KOPT-K1 (cell line): ENCODE measurements around the gene RALGAPA2.

Experiments used
- H3K27ac ChIP-seq: fragments of 200-600 bp; sonication (generic); 2 replicates; pipeline ENCODE4 v1.5.1; 2016; ENCODE audit warnings: antibody characterized with exemption, mild to moderate bottlenecking, low read depth, low read length; ENCODE audit not compliant: poor library complexity, severe bottlenecking
- H3K36me3 ChIP-seq: fragments of 200-600 bp; sonication (generic); 2 replicates; pipeline ENCODE4 v1.5.1; 2017; ENCODE audit warnings: antibody characterized with exemption, mild to moderate bottlenecking, low read length, moderate library complexity; ENCODE audit not compliant: insufficient read depth
- H3K9me3 ChIP-seq: fragments of 200-600 bp; sonication (generic); 2 replicates; pipeline ENCODE4 v1.5.1; 2017; ENCODE audit warnings: antibody characterized with exemption, low read length, mild to moderate bottlenecking; ENCODE audit not compliant: insufficient read depth, poor library complexity, severe bottlenecking

The RALGAPA2 gene

GRCh38 chr20:20465252-20465651 is 247.2 kb downstream of the RALGAPA2 start:
- H3K9me3 ChIP-seq: no peaks in the 10 kb centered on the region
- H3K27ac ChIP-seq: no peak overlapping the region
- no peaks in the 10 kb centered on the region for H3K36me3 ChIP-seq

GRCh38 chr20:20463933-20464374 is 248.5 kb downstream of the RALGAPA2 start:
- Histone ChIP-seq H3K36me3 (no peaks in the 10 kb centered on the region), H3K9me3 (no peaks in the 10 kb centered on the region), H3K27ac (no peak overlapping the region)

- Histone ChIP-seq H3K36me3 (no peaks in the 10 kb centered on the region), H3K27ac (no peak overlapping the region), H3K9me3 (no peaks in the 10 kb centered on the region)
Measured at GRCh38 chr20:20462185-20462584, 250.3 kb downstream of the RALGAPA2 start.

- Histone ChIP-seq H3K36me3 (no peaks in the 10 kb centered on the region), H3K9me3 (no peaks in the 10 kb centered on the region), H3K27ac (no peak overlapping the region)
Measured at GRCh38 chr20:20461551-20461950, 250.9 kb downstream of the RALGAPA2 start.

GRCh38 chr20:20459726-20460125 is 252.7 kb downstream of the RALGAPA2 start:
- Histone ChIP-seq H3K36me3 (no peaks in the 10 kb centered on the region), H3K27ac (no peak overlapping the region), H3K9me3 (no peaks in the 10 kb centered on the region)

- Histone ChIP-seq H3K27ac (no peak overlapping the region), H3K9me3 (no peaks in the 10 kb centered on the region), H3K36me3 (no peaks in the 10 kb centered on the region)
Measured at GRCh38 chr20:20457392-20458126, 254.9 kb downstream of the RALGAPA2 start.

GRCh38 chr20:20456741-20457140 is 255.7 kb downstream of the RALGAPA2 start:
- H3K9me3 ChIP-seq: no peaks in the 10 kb centered on the region
- H3K27ac ChIP-seq: no peak overlapping the region
- no peaks in the 10 kb centered on the region for H3K36me3 ChIP-seq

GRCh38 chr20:20455926-20456325 is 256.5 kb downstream of the RALGAPA2 start:
- Histone ChIP-seq H3K27ac (no peak overlapping the region), H3K9me3 (no peaks in the 10 kb centered on the region), H3K36me3 (no peaks in the 10 kb centered on the region)

- Histone ChIP-seq H3K36me3 (no peaks in the 10 kb centered on the region), H3K27ac (no peak overlapping the region), H3K9me3 (no peaks in the 10 kb centered on the region)
Measured at GRCh38 chr20:20454850-20455627, 257.4 kb downstream of the RALGAPA2 start.

- no peak overlapping the region for H3K27ac ChIP-seq
- no peaks in the 10 kb centered on the region for H3K9me3 ChIP-seq
Measured at GRCh38 chr20:20454367-20454766, 258.1 kb downstream of the RALGAPA2 start.

GRCh38 chr20:20452254-20452676 is 260.2 kb downstream of the RALGAPA2 start:
- no peaks in the 10 kb centered on the region for H3K36me3 ChIP-seq
- H3K27ac ChIP-seq: no peak overlapping the region
- no peaks in the 10 kb centered on the region for H3K9me3 ChIP-seq

More at GRCh38 chr20:20454367-20454766, 258.1 kb downstream of the RALGAPA2 start:
- no peaks in the 10 kb centered on the region for H3K36me3 ChIP-seq

- Histone ChIP-seq H3K36me3 (no peaks in the 10 kb centered on the region), H3K27ac (no peak overlapping the region), H3K9me3 (no peaks in the 10 kb centered on the region)
Measured at GRCh38 chr20:20450521-20450920, 261.9 kb downstream of the RALGAPA2 start.

GRCh38 chr20:20448881-20449280 is 263.6 kb downstream of the RALGAPA2 start:
- H3K36me3 ChIP-seq: no peaks in the 10 kb centered on the region
- H3K27ac ChIP-seq: no peak overlapping the region
- H3K9me3 ChIP-seq: no peaks in the 10 kb centered on the region

GRCh38 chr20:20447196-20447595 is 265.2 kb downstream of the RALGAPA2 start:
- no peak overlapping the region for H3K27ac ChIP-seq
- H3K9me3 ChIP-seq: no peaks in the 10 kb centered on the region
- no peaks in the 10 kb centered on the region for H3K36me3 ChIP-seq

- Histone ChIP-seq H3K27ac (no peak overlapping the region), H3K36me3 (no peaks in the 10 kb centered on the region), H3K9me3 (no peaks in the 10 kb centered on the region)
Measured at GRCh38 chr20:20446425-20447015, 265.9 kb downstream of the RALGAPA2 start.
